Activated CD8-positive, alpha-beta memory T cell treated with anti-CD3 and anti-CD28 coated beads, Interleukin-2, amount 50 U/mL, for 4 hours (primary cell): ENCODE measurements around the gene GNG13.
"Not testable (repeated sequence)": the region's sequence is repeated elsewhere in the genome, so short reads cannot be mapped to it uniquely, and the experiment has no call there.

ENCODE experiments used
- DNase-seq: peaks from one replicate; pipeline ENCODE4 v3.0.0-alpha.2; 2020

The GNG13 gene

DNA sequence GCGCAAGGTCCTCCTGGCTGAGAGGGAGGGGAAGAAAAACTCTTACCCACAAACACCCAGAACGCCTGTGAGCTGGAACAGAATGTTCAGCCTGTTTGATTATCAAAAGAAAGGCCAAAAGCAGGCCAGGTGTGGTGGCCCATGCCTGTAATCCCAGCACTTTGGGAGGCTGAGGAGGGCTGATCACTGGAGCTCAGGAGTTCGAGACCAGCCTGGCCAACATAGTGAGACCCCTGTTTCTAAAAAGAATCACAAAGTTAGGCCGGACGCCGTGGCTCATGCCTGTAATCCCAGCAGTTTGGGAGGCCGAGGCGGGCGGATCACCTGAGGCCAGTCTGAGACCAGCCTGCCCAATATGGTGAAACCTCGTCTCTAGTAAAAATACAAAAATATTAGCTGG, 24.2 kb downstream of the GNG13 start:
- not testable (repeated sequence) for DNase-seq

GRCh38 chr16:775236-775796, 25.2 kb downstream of the GNG13 start:
- no peak for DNase-seq

DNA sequence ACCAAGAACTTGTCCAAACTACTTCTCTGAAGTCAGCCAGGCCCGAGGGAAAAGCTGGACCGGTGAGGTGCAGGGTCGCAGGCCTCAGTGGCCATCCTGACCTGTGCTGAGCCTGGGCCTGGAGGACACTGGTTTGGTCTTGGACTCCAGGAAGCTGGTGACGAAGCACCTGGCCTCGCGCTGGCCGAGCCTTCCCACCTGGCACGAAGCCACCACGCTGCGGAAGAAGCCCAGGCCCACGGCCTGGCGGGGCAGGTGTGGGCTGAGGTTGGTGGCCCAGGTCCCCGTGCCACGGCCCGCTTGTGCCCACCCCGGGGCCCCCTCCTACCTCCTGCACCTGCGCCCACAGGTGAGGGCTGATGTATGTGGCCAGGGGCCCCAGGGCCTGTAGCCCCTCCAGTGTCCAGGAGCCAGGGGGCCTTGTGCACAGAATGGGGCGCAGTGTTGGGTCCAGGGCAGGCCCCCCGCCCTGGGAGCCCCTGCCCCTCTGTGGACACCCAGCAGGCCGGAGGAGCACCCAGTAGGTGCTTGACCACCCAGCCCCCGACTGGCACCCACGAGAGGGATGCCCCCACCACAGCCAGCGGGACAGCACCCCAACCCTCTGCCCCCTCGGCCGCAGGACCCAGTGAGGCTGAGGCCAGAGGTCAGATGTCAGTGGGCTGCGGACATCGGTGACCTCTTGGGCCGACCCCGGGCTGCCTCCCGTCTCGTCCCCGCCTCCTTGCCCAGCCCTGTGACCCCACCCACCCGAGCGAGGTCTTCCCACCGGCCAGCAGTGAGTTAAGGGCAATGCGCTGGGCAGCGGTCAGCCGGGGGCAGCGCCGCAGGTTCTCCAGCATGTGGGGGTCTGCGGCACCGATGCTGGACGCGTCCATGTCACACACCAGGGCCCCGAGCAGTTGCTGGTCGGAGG, 26.2 kb downstream of the GNG13 start:
- DNase-seq = no peak

DNA sequence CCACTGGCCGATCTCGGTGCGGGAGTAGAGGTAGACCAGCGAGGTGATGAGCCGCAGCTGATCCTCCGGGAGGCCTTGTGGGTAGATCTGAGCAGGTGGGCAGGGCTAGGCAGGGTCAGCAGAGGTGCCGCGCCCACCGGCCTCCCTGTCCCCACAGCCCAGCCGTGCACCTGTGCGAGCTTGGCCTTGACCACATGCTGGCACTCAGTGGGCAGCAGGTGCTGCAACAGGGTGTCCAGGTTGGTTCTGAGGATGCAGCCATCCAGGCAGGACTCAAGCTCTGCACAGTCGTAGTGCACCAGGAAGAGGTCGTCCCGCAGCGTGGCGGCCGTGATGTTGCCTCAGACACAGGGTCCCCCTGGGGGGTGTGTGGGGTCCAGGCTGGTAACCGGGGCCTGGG, 27.6 kb downstream of the GNG13 start:
- no peak for DNase-seq

GRCh38 chr16:770411-770810, 30.1 kb downstream of the GNG13 start:
- no peak for DNase-seq

DNA sequence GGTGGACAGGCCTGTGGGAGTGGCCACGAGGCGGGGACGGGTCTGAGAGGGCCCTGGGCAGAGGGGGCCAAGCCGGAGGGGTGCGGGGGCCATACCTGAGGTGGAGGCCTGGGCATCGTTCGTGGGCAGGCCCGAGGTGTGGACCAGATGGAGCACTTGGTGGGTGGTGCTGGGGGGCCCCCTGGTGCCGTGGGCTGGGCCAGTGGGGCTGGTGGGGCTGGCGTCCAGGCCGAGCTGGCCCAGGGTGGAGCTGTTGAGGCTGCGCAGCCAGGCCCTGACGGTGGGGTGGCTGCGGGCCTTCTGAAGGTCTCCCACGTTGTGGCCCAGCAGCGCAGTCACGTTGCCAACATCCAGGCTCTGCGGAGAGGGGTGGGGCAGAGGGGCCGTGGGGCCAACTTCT, 30.6 kb downstream of the GNG13 start:
- no peak for DNase-seq

DNA sequence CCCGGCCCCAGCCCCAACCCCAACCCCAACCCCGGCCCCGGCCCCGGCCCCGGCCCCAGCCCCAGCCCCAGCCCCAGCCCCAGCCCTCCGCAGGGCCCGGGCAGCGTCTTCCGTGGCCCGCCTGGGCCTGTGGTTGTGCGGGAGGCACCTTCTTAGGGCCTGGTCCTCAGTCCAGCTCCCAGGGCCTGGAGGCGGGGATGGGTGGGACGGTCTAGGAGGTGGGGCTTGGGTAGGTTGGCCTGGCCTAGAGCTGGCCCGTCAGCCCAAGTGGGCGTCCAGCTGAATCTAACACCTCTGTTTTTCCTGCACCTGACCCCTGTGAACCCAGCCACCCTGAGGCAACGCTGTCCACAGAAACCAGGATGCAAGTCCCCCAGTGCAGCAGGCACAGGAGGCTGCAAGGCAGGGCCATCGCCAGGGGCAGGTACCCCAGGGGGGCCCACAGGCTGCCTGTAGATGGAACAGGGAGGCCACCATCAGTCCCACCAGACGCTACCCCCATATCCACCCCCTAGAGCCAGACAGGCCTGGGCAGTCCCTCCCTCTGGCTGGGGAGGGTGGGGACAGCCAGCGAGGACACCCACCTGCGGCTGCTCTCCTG, 31.2 kb downstream of the GNG13 start:
- DNase-seq = no peak

DNA sequence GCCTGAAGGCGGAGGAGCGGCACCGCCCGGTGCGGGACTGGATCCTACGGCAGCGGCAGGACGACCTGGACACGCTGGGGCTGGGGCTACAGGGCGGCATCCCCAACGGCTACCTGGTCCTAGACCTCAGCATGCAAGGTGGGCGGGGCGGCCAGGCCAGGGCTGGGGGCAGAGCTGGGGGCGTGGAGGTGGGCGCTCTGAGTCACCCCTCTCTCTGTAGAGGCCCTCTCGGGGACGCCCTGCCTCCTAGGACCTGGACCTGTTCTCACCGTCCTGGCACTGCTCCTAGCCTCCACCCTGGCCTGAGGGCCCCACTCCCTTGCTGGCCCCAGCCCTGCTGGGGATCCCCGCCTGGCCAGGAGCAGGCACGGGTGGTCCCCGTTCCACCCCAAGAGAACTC, 32.1 kb downstream of the GNG13 start:
- DNase-seq = no peak

DNA sequence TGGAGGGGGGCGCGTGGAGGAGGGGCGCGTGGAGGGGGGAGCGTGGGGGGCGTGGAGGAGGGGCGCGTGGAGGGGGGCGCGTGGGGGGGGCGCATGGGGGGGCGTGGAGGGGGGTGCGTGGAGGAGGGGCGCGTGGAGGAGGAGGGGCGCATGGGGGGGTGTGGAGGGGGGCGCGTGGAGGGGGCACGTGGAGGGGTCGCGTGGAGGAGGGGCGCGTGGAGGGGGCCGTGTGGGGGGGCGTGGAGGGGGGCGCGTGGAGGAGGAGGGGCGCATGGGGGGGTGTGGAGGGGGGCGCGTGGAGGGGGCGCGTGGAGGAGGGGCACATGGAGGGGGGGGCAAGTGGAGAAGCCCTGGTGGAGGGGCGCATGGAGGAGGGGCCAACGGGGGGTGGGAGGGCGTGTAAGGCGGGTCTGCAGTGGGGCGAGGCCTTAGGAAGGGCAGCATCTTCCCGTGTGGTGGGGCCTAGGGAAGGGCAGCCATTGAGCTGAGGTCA, 32.7 kb downstream of the GNG13 start:
- no peak for DNase-seq

DNA sequence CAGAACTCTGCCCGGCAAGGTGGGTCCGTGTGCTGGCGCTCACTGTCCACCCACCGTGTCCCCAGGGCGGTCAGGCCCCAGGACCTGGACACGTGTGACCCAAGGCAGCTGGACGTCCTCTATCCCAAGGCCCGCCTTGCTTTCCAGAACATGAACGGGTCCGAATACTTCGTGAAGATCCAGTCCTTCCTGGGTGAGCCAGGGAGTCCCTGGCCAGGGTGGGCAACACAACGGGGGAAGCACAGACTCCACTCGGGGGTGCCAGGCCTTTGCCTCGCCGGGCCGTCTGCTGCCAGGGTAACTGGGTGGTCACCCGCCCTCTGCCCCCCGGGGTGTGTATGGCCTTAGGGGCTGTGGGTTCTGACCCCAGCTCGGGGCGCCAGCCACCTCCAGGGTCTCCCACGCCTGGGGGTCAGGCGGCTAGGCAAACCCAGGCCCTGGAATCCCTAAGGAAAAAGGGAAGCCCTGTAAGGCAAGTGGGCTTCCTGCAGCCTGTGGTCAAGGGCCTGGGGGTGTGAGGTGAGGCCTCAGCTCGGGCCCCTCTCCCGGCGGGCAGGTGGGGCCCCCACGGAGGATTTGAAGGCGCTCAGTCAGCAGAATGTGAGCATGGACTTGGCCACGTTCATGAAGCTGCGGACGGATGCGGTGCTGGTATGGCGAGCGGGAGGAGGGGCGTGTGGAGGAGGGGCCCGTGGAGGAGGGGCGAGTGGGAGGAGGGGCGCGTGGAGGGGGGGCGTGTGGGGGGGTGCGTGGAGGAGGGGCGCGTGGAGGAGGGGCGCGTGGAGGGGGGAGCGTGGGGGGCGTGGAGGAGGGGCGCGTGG, 33.5 kb downstream of the GNG13 start:
- DNase-seq = no peak

GRCh38 chr16:766008-766819, 34.3 kb downstream of the GNG13 start:
- DNase-seq = no peak

GRCh38 chr16:765488-765865, 35.1 kb downstream of the GNG13 start:
- DNase-seq = no peak

GRCh38 chr16:764848-765487, 35.6 kb downstream of the GNG13 start:
- DNase-seq = no peak

GRCh38 chr16:764184-764750, 36.3 kb downstream of the GNG13 start:
- DNase-seq = no peak

DNA sequence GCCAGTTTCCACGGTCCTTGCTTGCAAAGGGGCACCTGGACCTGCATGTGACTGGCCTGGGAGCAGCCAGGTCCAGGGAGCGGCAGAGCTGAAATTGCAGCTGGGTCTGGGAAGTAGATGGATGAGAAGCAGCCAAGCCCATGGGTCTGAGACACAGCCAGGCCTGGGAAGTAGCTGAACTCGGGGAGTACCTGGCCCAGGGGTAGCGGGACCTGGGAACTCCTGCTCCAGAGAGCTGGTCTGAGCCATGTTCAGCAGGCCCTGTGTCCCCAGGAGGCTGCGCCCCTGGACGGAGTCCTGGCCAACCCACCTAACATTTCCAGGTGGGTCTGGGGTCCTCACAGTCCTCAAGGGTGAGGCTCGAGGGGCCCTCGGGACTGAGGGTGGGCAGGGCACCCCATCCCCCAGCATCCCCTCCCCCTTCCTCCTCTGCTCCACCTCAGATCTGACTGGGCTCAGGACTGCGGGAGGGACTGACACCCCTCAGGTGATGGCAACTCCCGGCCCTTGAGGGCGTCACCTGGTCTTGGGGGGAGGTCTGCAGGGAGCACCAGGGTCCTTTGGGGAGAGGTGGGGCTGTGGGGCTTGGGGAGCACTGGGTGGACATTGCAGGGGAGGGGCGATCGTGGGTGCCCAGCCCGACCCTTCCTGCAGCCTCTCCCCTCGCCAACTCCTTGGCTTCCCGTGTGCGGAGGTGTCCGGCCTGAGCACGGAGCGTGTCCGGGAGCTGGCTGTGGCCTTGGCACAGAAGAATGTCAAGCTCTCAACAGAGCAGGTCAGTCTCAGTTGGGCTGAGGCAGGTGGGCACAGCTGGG, 37.0 kb downstream of the GNG13 start:
- DNase-seq = no peak

GRCh38 chr16:762595-763268, 37.8 kb downstream of the GNG13 start:
- no peak for DNase-seq

DNA sequence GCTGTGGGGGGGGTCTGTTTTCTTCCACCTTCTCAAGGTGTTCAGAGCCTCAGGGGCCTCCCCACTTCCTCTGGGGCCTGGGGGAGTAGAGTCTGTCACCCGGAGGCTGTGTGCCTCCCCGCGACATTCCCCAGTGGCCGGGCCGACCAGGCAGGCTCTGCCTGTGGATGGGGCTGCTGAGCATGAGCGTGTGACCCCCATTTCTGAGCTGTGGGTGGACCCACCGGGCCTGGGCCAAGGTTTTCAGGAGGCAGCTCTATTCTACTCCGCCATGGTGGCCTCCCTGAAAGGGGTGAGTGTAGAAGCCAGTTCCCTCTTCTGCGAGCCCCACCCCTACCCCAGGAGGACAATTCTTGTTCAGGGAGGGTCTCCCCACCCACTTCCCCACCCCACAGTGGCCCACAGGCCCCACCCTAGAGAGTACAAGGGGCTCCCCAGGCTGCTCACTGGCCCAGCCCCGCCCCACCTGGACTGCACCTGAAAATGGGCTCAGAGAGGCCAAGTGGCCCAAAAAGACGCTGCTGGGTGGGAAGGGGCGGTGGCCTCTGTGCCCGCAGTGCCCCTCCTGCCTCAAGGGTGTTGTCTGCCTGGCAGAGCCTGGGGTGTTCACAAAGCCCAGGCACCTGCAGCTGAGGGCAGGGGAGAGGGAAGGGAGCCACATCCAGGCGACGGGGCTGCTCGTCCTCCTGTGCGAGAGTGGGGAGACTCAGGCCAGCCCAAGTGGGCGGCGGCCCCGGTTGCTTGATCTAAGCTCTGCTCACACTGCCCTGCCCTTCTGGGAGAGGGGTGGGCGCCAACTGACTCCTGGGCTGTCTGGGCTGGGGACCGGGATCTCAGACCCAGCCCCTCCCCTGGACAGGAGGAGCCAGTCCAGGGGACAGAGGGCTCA, 38.7 kb downstream of the GNG13 start:
- DNase-seq = no peak

- DNase-seq = no peak
These were observed 39.8 kb downstream of the GNG13 start, which contains the start of gene MSLN for GRCh38 chr16:760545-761343. Gene MSLN (plus strand): TSS chr16:760734. CDS start chr16:762681, 1,947 bp downstream.
